SK-N-SH (cell line): ENCODE data around the gene FIGN. TPM values are rescaled to one million over a fixed set of nuclear protein-coding genes. Genes with fewer than 3 reads are reported as not detected.

Experiments used
- CTCF ChIA-PET: fragments of 300-600, 350-600 bp; formaldehyde crosslinking; extraction: SDS; loops from one replicate; lab custom pipeline; 2021; lab: Yijun Ruan, JAX
- POLR2A ChIA-PET: fragments of 350-600 bp; sonication (Branson Sonifier 250); formaldehyde crosslinking; extraction: SDS; loops from one replicate; lab custom pipeline; 2020; ENCODE audit warnings: antibody characterized with exemption, inconsistent platforms; lab: Yijun Ruan, JAX
- DNase-seq: peaks from one replicate; pipeline ENCODE4 v3.0.0; 2012
- H2AFZ ChIP-seq: fragments of 200-600 bp; sonication (generic); 2 replicates; pipeline ENCODE4 v1.8.1; 2016; ENCODE audit warnings: antibody characterized with exemption, mild to moderate bottlenecking, low read depth
- H3F3A ChIP-seq: fragments of 200-600 bp; sonication (generic); replicated peaks from 2 replicates; pipeline ENCODE3; 2016; ENCODE audit warnings: antibody characterized with exemption, mild to moderate bottlenecking; ENCODE audit not compliant: insufficient read depth
- H3K27ac ChIP-seq, 2 experiments: fragments of 200-500 bp in 1 of 2; fragments of 200-600 bp in 1 of 2; sonication (Bioruptor generic) in 1 of 2; sonication (generic), shearing (Covaris generic) in 1 of 2; 2 replicates each; pipeline versions ENCODE4 v1.5.1 to v1.6.1; 2014 to 2016; ENCODE audit warnings: low read depth in 2 of 2, inconsistent platforms in 1 of 2, low read length in 1 of 2, mild to moderate bottlenecking in 1 of 2, mixed read lengths in 1 of 2
- H3K27me3 ChIP-seq: fragments of 200-600 bp; sonication (generic), shearing (Covaris generic); 2 replicates; pipeline ENCODE4 v1.6.1; 2016; ENCODE audit warnings: mixed run types; ENCODE audit not compliant: insufficient read depth
- H3K36me3 ChIP-seq, 2 experiments: fragments of 200-500 bp in 1 of 2; fragments of 200-600 bp in 1 of 2; sonication (Bioruptor generic) in 1 of 2; sonication (generic) in 1 of 2; replicated peaks in 1 of 2; 2 replicates each; pipeline versions ENCODE3 to v1.5.1; 2014 to 2016; ENCODE audit warnings: low read length in 1 of 2, mild to moderate bottlenecking in 1 of 2; ENCODE audit not compliant: insufficient read depth in 2 of 2, control insufficient read depth in 1 of 2
- H3K4me1 ChIP-seq, 2 experiments: fragments of 200-500 bp in 1 of 2; fragments of 200-600 bp in 1 of 2; sonication (Bioruptor generic) in 1 of 2; sonication (generic), shearing (Covaris generic) in 1 of 2; 2 replicates each; pipeline versions ENCODE4 v1.5.1 to v1.6.1; 2014 to 2016; ENCODE audit warnings: low read depth in 1 of 2, low read length in 1 of 2, mixed run types in 1 of 2; ENCODE audit not compliant: insufficient read depth in 2 of 2, control insufficient read depth in 1 of 2
- H3K4me2 ChIP-seq: fragments of 200-600 bp; sonication (generic), shearing (Covaris generic); 2 replicates; pipeline ENCODE4 v1.6.1; 2017; ENCODE audit warnings: mixed run types
- H3K4me3 ChIP-seq, 2 experiments: fragments of 200-500 bp in 1 of 2; fragments of 200-600 bp in 1 of 2; sonication (Bioruptor generic) in 1 of 2; sonication (generic), shearing (Covaris generic) in 1 of 2; 2 replicates each; pipeline versions ENCODE4 v1.5.1 to v1.8.1; 2014 to 2016; ENCODE audit warnings: low read depth in 2 of 2, inconsistent platforms in 1 of 2, low read length in 1 of 2, mild to moderate bottlenecking in 1 of 2, mixed read lengths in 1 of 2, moderate library complexity in 1 of 2
- H3K79me2 ChIP-seq: fragments of 200-600 bp; sonication (generic); 2 replicates; pipeline ENCODE4 v1.8.1; 2017; ENCODE audit warnings: mild to moderate bottlenecking; ENCODE audit not compliant: insufficient read depth
- H3K9ac ChIP-seq: fragments of 200-600 bp; sonication (generic); 2 replicates; pipeline ENCODE4 v1.6.1; 2017; ENCODE audit warnings: mixed run types
- H3K9me2 ChIP-seq: fragments of 200-600 bp; sonication (generic); 2 replicates; pipeline ENCODE4 v1.6.1; 2017; ENCODE audit warnings: mixed run types
- H3K9me3 ChIP-seq: fragments of 200-600 bp; sonication (generic); 2 replicates; pipeline ENCODE4 v1.6.1; 2017; ENCODE audit warnings: mixed run types, mild to moderate bottlenecking, moderate library complexity
- H4K20me1 ChIP-seq: fragments of 200-600 bp; sonication (generic); 2 replicates; pipeline ENCODE4 v1.6.1; 2017; ENCODE audit warnings: mild to moderate bottlenecking, mixed run types; ENCODE audit not compliant: insufficient read depth
- CHD2 ChIP-seq: fragments of 150-350 bp; IDR thresholded peaks from 2 replicates; pipeline ENCODE4 v1.6.1; 2018; ENCODE audit warnings: low read length; ENCODE audit not compliant: partially characterized antibody
- CTCF ChIP-seq: fragments of 200-600 bp; sonication (generic); IDR thresholded peaks from 2 replicates; pipeline ENCODE4 v1.6.1; 2017; ENCODE audit warnings: antibody characterized with exemption, mild to moderate bottlenecking, moderate library complexity
- ELF1 ChIP-seq: IDR thresholded peaks from 2 replicates; pipeline ENCODE4 v1.4.0; 2012
- EZH2phosphoT487 ChIP-seq: fragments of 200-600 bp; sonication (generic); IDR thresholded peaks from 2 replicates; pipeline ENCODE4 v1.6.1; 2017; ENCODE audit warnings: low read depth, mixed run types, mild to moderate bottlenecking, antibody characterized with exemption, moderate library complexity, borderline replicate concordance
- IRF3 ChIP-seq: fragments of 150-350 bp; IDR thresholded peaks from 2 replicates; pipeline ENCODE4 v1.6.1; 2016; ENCODE audit warnings: mild to moderate bottlenecking, low read depth, low read length
- JUND ChIP-seq: IDR thresholded peaks from 2 replicates; pipeline ENCODE4 v1.4.0; 2012
- MAX ChIP-seq: IDR thresholded peaks from 2 replicates; pipeline ENCODE4 v1.4.0; 2012; ENCODE audit warnings: low read depth
- MEF2A ChIP-seq: IDR thresholded peaks from 2 replicates; pipeline ENCODE4 v1.4.0; 2012; ENCODE audit warnings: low read depth, borderline replicate concordance
- NRF1 ChIP-seq: IDR thresholded peaks from 2 replicates; pipeline ENCODE4 v1.6.1; 2012; ENCODE audit warnings: low read depth, mild to moderate bottlenecking, low read length
- PBX3 ChIP-seq: IDR thresholded peaks from 2 replicates; pipeline ENCODE4; 2012
- POLR2AphosphoS5 ChIP-seq: IDR thresholded peaks from 2 replicates; pipeline ENCODE4 v1.6.1; 2012; ENCODE audit warnings: low read depth, low read length
- RAD21 ChIP-seq: IDR thresholded peaks from 2 replicates; pipeline ENCODE4 v1.6.1; 2012; ENCODE audit warnings: mild to moderate bottlenecking, low read length
- RCOR1 ChIP-seq: fragments of 150-350 bp; IDR thresholded peaks from 2 replicates; pipeline ENCODE4 v1.6.1; 2017; ENCODE audit warnings: antibody characterized with exemption, low read length
- RFX5 ChIP-seq: IDR thresholded peaks from 2 replicates; pipeline ENCODE4 v1.6.1; 2012; ENCODE audit warnings: mild to moderate bottlenecking, improper control_type of control experiment, low read length
- RXRA ChIP-seq: IDR thresholded peaks from 2 replicates; pipeline ENCODE4 v1.4.0; 2012; ENCODE audit warnings: low read depth, mild to moderate bottlenecking, borderline replicate concordance
- TAF1 ChIP-seq: IDR thresholded peaks from 2 replicates; pipeline ENCODE4 v1.6.1; 2012; ENCODE audit warnings: low read depth, mild to moderate bottlenecking, low read length, moderate library complexity, borderline replicate concordance
- TCF12 ChIP-seq: IDR thresholded peaks from 2 replicates; pipeline ENCODE4 v1.4.0; 2012
- TEAD4 ChIP-seq: IDR thresholded peaks from 2 replicates; pipeline ENCODE4 v1.4.0; 2012; ENCODE audit warnings: mild to moderate bottlenecking, borderline replicate concordance; ENCODE audit not compliant: insufficient read depth
- USF1 ChIP-seq: IDR thresholded peaks from 2 replicates; pipeline ENCODE4 v1.4.0; 2012; ENCODE audit warnings: low read depth, borderline replicate concordance
- ZBTB33 ChIP-seq: IDR thresholded peaks from 2 replicates; pipeline ENCODE4 v1.4.0; 2012; ENCODE audit warnings: low read depth, borderline replicate concordance
- WGBS: methylation state at CpG from one replicate; pipeline ENCODE4 v1.1.6; 2017; ENCODE audit warnings: low lambda C conversion rate; 5-methylcytosine and 5-hydroxymethylcytosine counted together
- polyA plus RNA-seq, 3 experiments: library from polyadenylated mRNA; depleted of rRNA; stranded (reverse); fragments of >200 nt; gene quantifications; 2 replicates each; pipeline ENCODE4 v1.2.3, GENCODE V29; 2012

The FIGN gene
- polyA plus RNA-seq, 1 of the 3 experiments (the other 2 are of a cell fraction): 0.74 TPM

- TF ChIP-seq MAX: peak; percentile 82
- TF ChIP-seq RCOR1: peak; percentile 65; the same call in 1 of the 2 replicates
- TF ChIP-seq CHD2: peak; percentile 6
- TF ChIP-seq RXRA: no peak
- TF ChIP-seq TAF1: peak; percentile 78; the same call in 1 of the 2 replicates
- no peak for TF ChIP-seq ELF1
- TF ChIP-seq PBX3: peak; percentile 58
- TF ChIP-seq TCF12: peak; percentile 84
- TF ChIP-seq IRF3: no peak
- 0 out of 2 replicates have a peak, but pooled peaks have one; percentile 12 for TF ChIP-seq RAD21
- TF ChIP-seq EZH2phosphoT487: no peak
Observed at GRCh38 chr2:163735685-163736432, at the start of gene FIGN (continued).

- Histone ChIP-seq H3F3A (no peaks in the 10 kb centered on the region), H3K27ac (no peak overlapping the region), H3K79me2 (no peaks in the 10 kb centered on the region), H3K4me1 (no peaks in the 10 kb centered on the region; a peak in 1 of 4 replicates), H2AFZ (no peak overlapping the region), H3K9ac (no peak overlapping the region), H3K4me3 (no peak overlapping the region), H3K36me3 (no peaks in the 10 kb centered on the region), H3K27me3 (no peaks in the 10 kb centered on the region), H4K20me1 (no peaks in the 10 kb centered on the region), H3K9me3 (no peaks in the 10 kb centered on the region), H3K4me2 (no peak overlapping the region), H3K9me2 (no peaks in the 10 kb centered on the region)
- no peak for DNase-seq
- ChIA-PET CTCF (no interaction called here), POLR2A (no interaction called here)
- WGBS: 85% methylated on average over 3 of the region's 3 CpGs
- no peak for TF ChIP-seq TCF12
- TF ChIP-seq RAD21: no peak
- no peak for TF ChIP-seq TEAD4
- TF ChIP-seq IRF3: no peak
- TF ChIP-seq RFX5: no peak
- TF ChIP-seq USF1: no peak
- no peak for TF ChIP-seq NRF1
- no peak for TF ChIP-seq JUND
- TF ChIP-seq CHD2: no peak
- no peak for TF ChIP-seq POLR2AphosphoS5
- no peak for TF ChIP-seq RCOR1
- TF ChIP-seq ZBTB33: no peak
- no peak for TF ChIP-seq EZH2phosphoT487
- TF ChIP-seq CTCF: no peak
- no peak for TF ChIP-seq PBX3
- no peak for TF ChIP-seq ELF1
- no peak for TF ChIP-seq RXRA
- TF ChIP-seq MEF2A: no peak
Observed at GRCh38 chr2:163785162-163785561, 49.4 kb upstream of the FIGN start.
